H1 (cell line): ENCODE data around the gene DNAJB11.

Experiments used
- CEBPB ChIP-seq: IDR thresholded peaks from 2 replicates; pipeline ENCODE4 v1.6.1; 2012; ENCODE audit warnings: low read depth, low read length
- PHF8 ChIP-seq: fragments of 200-600 bp; sonication (generic); conservative IDR thresholded peaks from 2 replicates; pipeline ENCODE4 v1.7.1; 2012; ENCODE audit warnings: low read depth, mild to moderate bottlenecking, inconsistent platforms, low read length, moderate library complexity
- POLR2A ChIP-seq, 2 experiments: IDR thresholded peaks; 1 replicate in 1 of 2; 2 replicates in 1 of 2; pipeline ENCODE4 v1.6.1; 2011; ENCODE audit warnings: low read depth in 2 of 2, low read length in 2 of 2, mild to moderate bottlenecking in 2 of 2; ENCODE audit errors: control extremely low read depth in 1 of 2
- TAF1 ChIP-seq: IDR thresholded peaks from 2 replicates; pipeline ENCODE4 v1.6.1; 2011; ENCODE audit warnings: mild to moderate bottlenecking, low read depth, low read length

- no peak for TF ChIP-seq TAF1
- TF ChIP-seq POLR2A (IDR thresholded peaks at IDR 0.05; ENCODE audit: control extremely low read depth in 1 of 2, low read depth in 2 of 2, low read length in 2 of 2) = no peak
- TF ChIP-seq PHF8 = no peak
- TF ChIP-seq CEBPB = no peak
Measured at GRCh38 chr3:186582541-186582940, 12.0 kb downstream of the DNAJB11 start.
